HepG2 (cell line): Measurements from ENCODE around the gene GUCA1A. TPM values are rescaled to one million over a fixed set of nuclear protein-coding genes. Genes with fewer than 3 reads are reported as not detected.

ENCODE experiments used
- CC2D1A ChIP-seq: sonication (generic); formaldehyde crosslinking; IDR thresholded peaks from 2 replicates; pipeline ENCODE4 v1.8.1; 2023; ENCODE audit warnings: mild to moderate bottlenecking, missing genetic modification reagents
- DDIT3 ChIP-seq: sonication (generic); formaldehyde crosslinking; IDR thresholded peaks from 2 replicates; pipeline ENCODE4 v1.4.0; 2020; ENCODE audit warnings: mild to moderate bottlenecking, missing genetic modification reagents
- DMAP1 ChIP-seq: IDR thresholded peaks from 2 replicates; pipeline ENCODE4 v1.6.1; 2016
- GLI4 ChIP-seq: sonication (generic); formaldehyde crosslinking; IDR thresholded peaks from 2 replicates; pipeline ENCODE4 v1.5.1; 2020; ENCODE audit warnings: missing genetic modification reagents, mild to moderate bottlenecking, moderate library complexity, borderline replicate concordance
- GMEB2 ChIP-seq: IDR thresholded peaks from 2 replicates; pipeline ENCODE4 v1.6.1; 2016; ENCODE audit warnings: missing biosample characterization, missing genetic modification reagents, low read depth
- HNRNPK ChIP-seq: fragments of 200-400 bp; formaldehyde crosslinking; IDR thresholded peaks from 2 replicates; pipeline ENCODE4 v1.6.1; 2018; ENCODE audit warnings: low read length, low read depth, moderate library complexity, mild to moderate bottlenecking; ENCODE audit not compliant: poor library complexity, severe bottlenecking
- HOXA3 ChIP-seq: sonication (generic); formaldehyde crosslinking; IDR thresholded peaks from 2 replicates; pipeline ENCODE4 v1.5.0; 2020; ENCODE audit warnings: missing genetic modification reagents
- IKZF4 ChIP-seq: sonication (generic); formaldehyde crosslinking; IDR thresholded peaks from 2 replicates; pipeline ENCODE4 v1.5.1; 2020; ENCODE audit warnings: borderline replicate concordance, mild to moderate bottlenecking, low read depth, missing genetic modification reagents; ENCODE audit errors: not compliant biosample characterization
- SMAD1 ChIP-seq: sonication (generic); formaldehyde crosslinking; IDR thresholded peaks from 2 replicates; pipeline ENCODE4 v1.4.0; 2020; ENCODE audit warnings: missing genetic modification reagents, low read depth, mild to moderate bottlenecking, borderline replicate concordance
- SMYD3 ChIP-seq: sonication (generic); formaldehyde crosslinking; IDR thresholded peaks from 2 replicates; pipeline ENCODE4 v1.8.1; 2023; ENCODE audit warnings: mild to moderate bottlenecking, missing genetic modification reagents
- SP4 ChIP-seq: sonication (generic); formaldehyde crosslinking; IDR thresholded peaks from 2 replicates; pipeline ENCODE4 v1.8.1; 2023; ENCODE audit warnings: mild to moderate bottlenecking, missing genetic modification reagents
- SP5 ChIP-seq: IDR thresholded peaks from 2 replicates; pipeline ENCODE4 v1.6.1; 2016; ENCODE audit warnings: low read depth, borderline replicate concordance
- ZBTB46 ChIP-seq: sonication (generic); formaldehyde crosslinking; IDR thresholded peaks from 2 replicates; pipeline ENCODE4 v1.4.0; 2020; ENCODE audit warnings: mild to moderate bottlenecking, missing genetic modification reagents, borderline replicate concordance
- ZNF205 ChIP-seq: IDR thresholded peaks from 2 replicates; pipeline ENCODE4 v1.6.1; 2018; ENCODE audit warnings: missing biosample characterization, missing genetic modification reagents
- ZNF530 ChIP-seq: sonication (generic); formaldehyde crosslinking; IDR thresholded peaks from 2 replicates; pipeline ENCODE4 v1.5.0; 2020; ENCODE audit warnings: low read depth, mild to moderate bottlenecking, missing genetic modification reagents
- ZNF597 ChIP-seq: sonication (generic); formaldehyde crosslinking; IDR thresholded peaks from 2 replicates; pipeline ENCODE4 v1.5.0; 2020; ENCODE audit warnings: missing genetic modification reagents
- ZNF737 ChIP-seq: sonication (generic); formaldehyde crosslinking; IDR thresholded peaks from 2 replicates; pipeline ENCODE4 v1.5.0; 2020; ENCODE audit warnings: missing genetic modification reagents, mild to moderate bottlenecking, borderline replicate concordance
- ZNF83 ChIP-seq: sonication (generic); formaldehyde crosslinking; IDR thresholded peaks from 2 replicates; pipeline ENCODE4 v1.4.0; 2020; ENCODE audit warnings: missing genetic modification reagents, mild to moderate bottlenecking, borderline replicate concordance
- ZNF841 ChIP-seq: sonication (generic); formaldehyde crosslinking; IDR thresholded peaks from 2 replicates; pipeline ENCODE4 v1.8.1; 2023; ENCODE audit warnings: missing genetic modification reagents, borderline replicate concordance
- polyA plus RNA-seq, 8 experiments: library from polyadenylated mRNA; depleted of rRNA in 3 of 8; stranded (reverse) in 7 of 8; unstranded in 1 of 8; fragments of >200 nt; fragmentation: Illumina TruSeq in 4 of 8; extraction: Trizol in 4 of 8; gene quantifications; 2 replicates each; pipeline versions ENCODE4 v1.2.1 to v1.2.3, GENCODE V29; 2011 to 2016; ENCODE audit warnings: low read depth in 4 of 8, missing spikeins in 1 of 8, mixed read lengths in 1 of 8; ENCODE audit not compliant: insufficient read depth in 1 of 8
- total RNA-seq, 5 experiments: library from RNA; depleted of rRNA; stranded (reverse); fragments of >200 nt; fragmentation: Illumina TruSeq; extraction: Trizol; gene quantifications; 2 replicates each; pipeline ENCODE4 v1.2.3, GENCODE V29; 2016; ENCODE audit warnings: low read depth in 1 of 5
- TF ChIP-seq, protein P1 (sequence below): sonication (generic); formaldehyde crosslinking; conservative IDR thresholded peaks from 2 replicates; pipeline ENCODE4 v1.4.0; 2020; ENCODE audit warnings: mild to moderate bottlenecking, missing genetic modification reagents, moderate library complexity
- TF ChIP-seq, protein P2 (sequence below): IDR thresholded peaks from 2 replicates; pipeline ENCODE4 v1.6.1; 2016; ENCODE audit warnings: mild to moderate bottlenecking, missing biosample characterization, missing genetic modification reagents

GUCA1A gene
- total and polyA plus RNA-seq, 2 of the 13 experiments (the other 11 are each of a cell fraction or from before 2014, with no cell fraction given) = not detected

- no peak for TF ChIP-seq IKZF4
- TF ChIP-seq SMAD1 (CRISPR knock-in tag) = peak; percentile 1; the same call in 1 of the 2 replicates
- no peak for TF ChIP-seq DDIT3
- TF ChIP-seq SMYD3 (CRISPR knock-in tag) = no peak
- no peak for TF ChIP-seq ZNF841
- no peak for TF ChIP-seq ZNF83 (CRISPR knock-in tag)
- TF ChIP-seq ZNF530 (CRISPR knock-in tag) = no peak
- peak; percentile 35; the same call in 1 of the 2 replicates for TF ChIP-seq HOXA3 (CRISPR knock-in tag)
- no peak for TF ChIP-seq SP5
- TF ChIP-seq, protein P1, sequence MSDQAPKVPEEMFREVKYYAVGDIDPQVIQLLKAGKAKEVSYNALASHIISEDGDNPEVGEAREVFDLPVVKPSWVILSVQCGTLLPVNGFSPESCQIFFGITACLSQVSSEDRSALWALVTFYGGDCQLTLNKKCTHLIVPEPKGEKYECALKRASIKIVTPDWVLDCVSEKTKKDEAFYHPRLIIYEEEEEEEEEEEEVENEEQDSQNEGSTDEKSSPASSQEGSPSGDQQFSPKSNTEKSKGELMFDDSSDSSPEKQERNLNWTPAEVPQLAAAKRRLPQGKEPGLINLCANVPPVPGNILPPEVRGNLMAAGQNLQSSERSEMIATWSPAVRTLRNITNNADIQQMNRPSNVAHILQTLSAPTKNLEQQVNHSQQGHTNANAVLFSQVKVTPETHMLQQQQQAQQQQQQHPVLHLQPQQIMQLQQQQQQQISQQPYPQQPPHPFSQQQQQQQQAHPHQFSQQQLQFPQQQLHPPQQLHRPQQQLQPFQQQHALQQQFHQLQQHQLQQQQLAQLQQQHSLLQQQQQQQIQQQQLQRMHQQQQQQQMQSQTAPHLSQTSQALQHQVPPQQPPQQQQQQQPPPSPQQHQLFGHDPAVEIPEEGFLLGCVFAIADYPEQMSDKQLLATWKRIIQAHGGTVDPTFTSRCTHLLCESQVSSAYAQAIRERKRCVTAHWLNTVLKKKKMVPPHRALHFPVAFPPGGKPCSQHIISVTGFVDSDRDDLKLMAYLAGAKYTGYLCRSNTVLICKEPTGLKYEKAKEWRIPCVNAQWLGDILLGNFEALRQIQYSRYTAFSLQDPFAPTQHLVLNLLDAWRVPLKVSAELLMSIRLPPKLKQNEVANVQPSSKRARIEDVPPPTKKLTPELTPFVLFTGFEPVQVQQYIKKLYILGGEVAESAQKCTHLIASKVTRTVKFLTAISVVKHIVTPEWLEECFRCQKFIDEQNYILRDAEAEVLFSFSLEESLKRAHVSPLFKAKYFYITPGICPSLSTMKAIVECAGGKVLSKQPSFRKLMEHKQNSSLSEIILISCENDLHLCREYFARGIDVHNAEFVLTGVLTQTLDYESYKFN (CRISPR knock-in tag) = no peak
- TF ChIP-seq ZNF205 = no peak
- peak; percentile 20; the same call in 1 of the 2 replicates for TF ChIP-seq DMAP1 (CRISPR knock-in tag)
- peak; percentile 35 for TF ChIP-seq HNRNPK
- no peak for TF ChIP-seq ZNF737 (CRISPR knock-in tag)
- TF ChIP-seq, protein P2, sequence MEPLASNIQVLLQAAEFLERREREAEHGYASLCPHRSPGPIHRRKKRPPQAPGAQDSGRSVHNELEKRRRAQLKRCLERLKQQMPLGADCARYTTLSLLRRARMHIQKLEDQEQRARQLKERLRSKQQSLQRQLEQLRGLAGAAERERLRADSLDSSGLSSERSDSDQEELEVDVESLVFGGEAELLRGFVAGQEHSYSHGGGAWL (CRISPR knock-in tag) = no peak
- TF ChIP-seq ZBTB46 (CRISPR knock-in tag) = no peak
- no peak for TF ChIP-seq CC2D1A (CRISPR knock-in tag)
- no peak for TF ChIP-seq ZNF597 (CRISPR knock-in tag)
- TF ChIP-seq GLI4 = no peak
- TF ChIP-seq SP4 = no peak
- TF ChIP-seq GMEB2 (CRISPR knock-in tag) = no peak
These were observed 30.9 kb upstream of the GUCA1A start, which contains the start of gene C6orf132 (continued) for GRCh38 chr6:42142118-42142835.
